ACHN (cell line): ENCODE results near the gene ITGBL1.
A peak's percentile ranks its signal among the peaks of the same experiment; 100 is the strongest.

Experiments used
- DNase-seq: peaks from one replicate; pipeline ENCODE4 v3.0.0-alpha.2; 2015
- in situ Hi-C: cut with HindIII; loops from 2 replicates; pipeline ENCODE4 v1.10.0; 2017; ENCODE audit warnings: low sequenced_read_pairs, low pct_ligation_motif_present, low pct_unique_long_range_greater_than_20kb

The ITGBL1 gene

DNA sequence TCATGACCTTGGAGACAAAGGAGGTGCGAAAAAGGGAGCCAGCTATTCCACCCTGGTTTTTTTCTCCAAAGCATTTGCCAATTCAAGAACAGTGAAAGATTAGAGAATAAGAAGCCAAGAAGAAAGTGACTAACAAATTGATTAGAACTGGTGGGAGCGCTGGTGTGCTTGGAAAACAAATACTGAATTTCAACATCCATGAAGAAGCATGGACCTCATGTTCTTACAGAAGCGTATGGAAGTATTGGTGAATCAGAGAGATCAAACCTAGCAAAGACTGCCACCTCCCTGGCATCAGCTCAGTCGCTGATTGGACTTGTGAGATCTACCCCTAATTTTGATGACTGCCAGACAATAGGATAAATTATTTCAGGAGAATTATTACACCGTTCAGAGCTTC is 195.3 kb downstream of the ITGBL1 start:
- in situ Hi-C loops: no loop called here
- DNase-seq: no peak

DNA sequence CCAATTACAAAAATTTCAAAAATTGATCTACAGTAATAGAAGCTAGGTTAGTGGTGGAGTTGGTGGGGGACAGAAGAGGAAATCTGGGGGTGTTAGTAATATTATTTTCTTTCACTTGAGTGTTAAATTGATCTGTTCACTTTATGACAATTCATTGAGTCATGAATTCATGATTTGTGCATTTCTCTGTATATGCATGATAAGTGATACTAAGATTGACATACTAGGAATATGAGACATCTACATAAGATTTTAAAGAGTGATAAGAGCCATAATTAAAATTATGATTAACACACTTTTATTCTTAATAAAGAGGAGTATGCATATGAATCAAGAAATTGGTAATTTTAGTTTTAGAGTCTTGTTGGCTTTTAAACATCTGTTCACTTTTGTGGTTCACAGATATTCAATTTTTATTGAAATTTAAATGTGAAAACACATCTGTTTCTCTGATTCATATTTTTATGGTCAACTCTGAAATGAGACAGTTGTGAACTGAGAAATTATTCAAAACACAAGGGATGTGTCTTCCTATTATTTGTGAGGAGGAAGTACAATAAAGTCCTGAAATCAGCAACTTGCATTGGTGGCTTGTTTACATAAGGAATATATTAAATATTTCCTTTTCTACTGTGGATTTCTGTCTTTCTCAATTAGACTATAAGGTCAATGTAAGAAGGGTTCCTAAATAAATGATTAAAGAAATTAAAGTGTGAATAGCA is 196.5 kb downstream of the ITGBL1 start:
- in situ Hi-C loops: no loop called here

DNA sequence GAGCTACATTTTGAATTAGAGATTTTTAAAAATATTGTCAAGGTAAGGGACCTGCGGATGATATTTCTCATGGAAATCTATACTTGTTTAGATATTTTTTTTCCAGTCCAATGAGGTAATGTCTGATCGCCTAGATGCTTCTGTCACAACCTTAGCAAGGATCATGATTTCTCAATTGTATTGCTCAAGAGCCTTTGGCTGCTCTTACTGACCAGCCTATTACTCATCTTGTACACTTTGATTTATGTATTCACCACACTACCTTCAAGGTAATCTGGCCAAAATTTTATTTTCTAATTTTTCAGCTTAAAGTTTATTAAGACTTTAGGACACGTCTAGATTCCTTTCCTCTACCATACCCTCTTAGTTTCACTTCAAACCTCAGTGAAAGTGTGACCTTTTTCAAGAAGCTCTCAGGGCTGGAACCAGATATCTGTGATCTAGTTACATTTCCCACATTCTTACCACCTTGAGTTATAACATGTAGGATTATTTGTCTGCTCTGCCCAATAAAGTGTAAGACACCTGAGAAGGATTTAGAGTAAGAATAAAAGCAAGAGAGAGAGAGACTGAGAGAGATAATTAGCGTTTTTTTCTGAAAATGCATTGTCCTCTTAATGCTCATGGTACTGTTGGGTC is 197.1 kb downstream of the ITGBL1 start:
- peak; percentile 24 for DNase-seq
- in situ Hi-C loops: no loop called here

More for the DNA sequence above, 196.5 kb downstream of the ITGBL1 start:
- DNase-seq: no peak

DNA sequence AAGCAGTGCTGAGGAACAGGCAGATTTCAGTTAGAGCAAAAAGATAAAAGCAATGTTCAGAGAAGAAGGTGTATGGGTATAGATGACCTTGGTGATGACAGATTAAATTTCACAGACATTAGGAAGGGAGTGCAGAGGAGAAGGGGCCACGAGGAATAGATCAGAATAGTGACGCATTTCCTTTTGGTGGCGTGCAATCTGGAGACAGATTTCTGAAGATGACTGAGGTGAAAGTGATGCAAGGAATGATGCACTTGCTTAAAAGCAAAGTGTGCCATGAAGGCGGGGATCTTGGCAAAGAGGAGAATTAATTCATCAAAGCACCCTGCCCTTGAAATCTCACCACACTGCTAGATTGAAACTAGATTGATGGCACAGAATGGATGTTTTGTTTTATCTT is 202.4 kb downstream of the ITGBL1 start:
- in situ Hi-C loops: no loop called here
- no peak for DNase-seq

DNA sequence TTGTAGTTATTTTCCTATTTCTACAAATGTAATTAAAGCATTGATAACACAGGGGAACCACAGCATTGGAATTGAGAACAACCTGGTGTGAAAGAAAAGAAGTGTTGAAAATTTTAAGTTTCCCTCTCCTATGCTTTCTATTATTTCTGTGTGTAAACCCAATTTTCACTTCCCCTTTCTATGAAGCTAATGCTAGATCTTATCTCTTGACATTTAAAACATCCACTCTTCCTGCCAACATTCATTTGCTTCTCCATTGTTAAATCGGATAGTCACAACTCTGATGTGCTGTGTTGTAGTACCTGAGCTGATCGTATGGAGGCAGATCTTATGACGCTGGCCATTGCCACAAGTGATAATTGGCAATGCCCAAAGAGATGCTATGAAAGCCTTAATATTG is 203.0 kb downstream of the ITGBL1 start:
- DNase-seq: no peak
- in situ Hi-C loops: no loop called here

DNA sequence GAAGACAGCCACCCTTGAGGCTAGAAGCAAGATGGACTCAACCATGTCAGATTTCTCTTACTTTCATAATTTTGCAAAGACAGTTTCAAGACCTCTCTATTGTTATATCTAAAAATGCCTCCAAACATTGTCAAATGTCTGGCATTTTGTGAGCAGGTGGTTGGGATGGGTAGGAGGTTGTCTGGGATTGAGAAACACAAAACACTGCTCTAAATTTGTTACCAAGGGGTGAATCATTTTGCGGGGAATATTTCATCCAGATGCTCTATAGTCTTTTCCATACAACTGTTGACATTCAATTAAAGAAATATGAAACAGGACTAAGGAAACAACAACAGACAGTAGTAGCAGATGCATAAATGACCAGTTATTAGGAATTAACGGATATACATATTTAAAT is 208.2 kb downstream of the ITGBL1 start:
- in situ Hi-C loops: no loop called here
- no peak for DNase-seq

DNA sequence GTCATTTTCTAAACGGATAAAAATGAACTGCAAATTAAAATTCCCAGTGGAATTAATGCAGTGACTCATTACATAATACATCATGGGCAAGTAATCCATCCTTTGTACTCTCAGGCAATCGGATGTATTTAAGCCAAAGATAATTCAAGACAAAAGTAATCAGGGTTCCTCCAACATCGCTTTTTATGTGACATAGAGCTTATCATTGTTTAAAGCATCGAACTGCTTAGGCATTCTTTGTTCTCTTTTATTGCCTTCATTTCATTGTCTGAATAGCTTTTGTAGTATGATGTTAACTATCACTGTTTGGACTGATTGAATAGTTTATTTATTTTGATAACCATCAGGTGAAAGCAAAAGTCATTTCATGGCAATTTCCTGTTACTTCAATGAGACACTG is 209.4 kb downstream of the ITGBL1 start:
- in situ Hi-C loops: no loop called here

DNA sequence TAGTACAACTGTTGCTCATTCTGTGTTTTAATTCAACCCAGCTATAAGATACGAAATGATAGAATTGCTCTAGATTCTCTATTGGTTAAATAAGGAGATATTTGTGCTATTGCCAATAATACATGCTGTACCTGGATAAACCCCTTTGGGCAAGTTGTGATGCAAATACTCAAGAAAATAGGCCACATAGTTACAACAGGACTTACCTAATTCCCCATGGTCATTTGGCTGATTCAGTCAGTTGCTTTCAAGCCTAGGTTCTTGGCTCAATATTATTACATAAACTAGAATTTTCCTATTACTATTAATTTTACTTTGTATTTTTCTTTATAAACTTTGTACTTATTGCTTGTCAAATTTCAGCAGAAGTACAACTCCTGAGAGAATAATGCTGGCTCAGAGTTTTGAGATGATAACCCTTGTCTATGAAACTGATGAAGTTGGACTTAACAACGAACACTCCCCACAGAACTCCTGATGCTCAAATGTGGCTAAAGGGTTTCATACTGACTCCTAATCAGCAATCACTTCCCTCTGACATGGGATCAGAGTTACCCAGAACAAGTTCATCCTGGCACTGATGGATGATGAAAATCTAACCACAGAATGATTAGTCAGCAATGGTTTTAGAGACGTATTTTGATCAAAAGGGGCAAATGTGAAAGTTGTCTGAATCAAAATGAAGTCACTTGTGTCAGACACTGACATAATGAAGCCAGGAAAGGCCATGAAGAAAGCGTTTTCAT is 221.1 kb downstream of the ITGBL1 start:
- in situ Hi-C loops: no loop called here
- DNase-seq: no peak

More for the DNA sequence above, 209.4 kb downstream of the ITGBL1 start:
- DNase-seq: no peak

DNA sequence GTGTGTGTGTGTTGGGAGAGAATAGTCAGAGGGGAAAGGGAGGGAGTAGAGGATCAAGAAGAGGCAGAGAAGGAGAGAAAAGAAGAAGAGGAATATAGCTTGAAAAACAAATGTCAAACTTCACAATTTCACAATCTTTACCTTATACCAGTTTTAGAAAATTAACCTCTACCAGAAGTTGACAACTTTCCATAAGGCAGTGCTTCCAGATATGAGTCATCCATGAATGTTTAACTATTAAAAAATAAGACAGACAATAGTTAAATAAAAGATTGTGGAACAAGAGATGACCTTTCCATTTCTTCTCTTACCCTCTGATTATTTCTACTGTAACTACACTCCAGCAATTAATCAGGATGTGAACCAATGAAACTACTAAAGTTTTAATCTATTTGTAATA is 229.4 kb downstream of the ITGBL1 start:
- peak; percentile 22 for DNase-seq
- in situ Hi-C loops: no loop called here

DNA sequence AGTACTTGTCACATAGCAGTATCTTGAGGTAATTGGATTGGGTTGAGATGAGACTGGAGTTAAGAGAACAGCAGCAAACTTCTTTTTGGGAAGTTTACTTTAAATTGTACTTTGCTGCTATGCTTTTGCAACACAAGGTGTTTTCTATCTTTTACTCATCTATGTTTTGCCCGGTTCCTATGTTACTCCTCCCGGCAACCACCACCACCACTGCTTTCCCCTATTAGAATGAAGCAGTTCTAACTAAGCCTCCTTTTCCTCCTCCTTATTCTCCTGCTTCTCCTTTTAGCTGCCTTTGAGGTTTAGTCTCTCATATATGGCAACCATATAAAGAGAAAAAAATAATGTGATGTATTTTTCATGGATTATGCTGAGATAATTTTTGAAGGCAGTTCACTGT is 233.5 kb downstream of the ITGBL1 start:
- in situ Hi-C loops: no loop called here
- no peak for DNase-seq

DNA sequence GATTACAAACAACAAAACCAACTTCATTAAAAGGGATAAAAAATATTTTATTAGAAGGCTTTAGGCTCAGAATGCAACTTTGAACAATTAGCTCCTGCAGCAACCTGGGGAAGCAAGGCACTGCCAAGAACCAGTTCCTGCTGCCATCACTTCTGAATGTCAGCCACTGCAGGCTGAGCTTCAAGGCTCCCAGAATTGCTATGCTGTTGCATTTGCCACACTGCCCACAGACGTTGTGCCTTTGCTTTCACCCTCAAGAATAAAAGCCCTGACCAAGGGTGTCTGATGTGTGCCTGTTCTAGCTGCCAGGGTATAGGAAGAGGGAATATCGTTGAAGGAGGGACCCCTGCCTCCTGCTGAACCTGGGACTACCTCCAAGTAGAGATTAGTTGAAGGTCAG is 238.4 kb downstream of the ITGBL1 start:
- in situ Hi-C loops: no loop called here
- DNase-seq: no peak

DNA sequence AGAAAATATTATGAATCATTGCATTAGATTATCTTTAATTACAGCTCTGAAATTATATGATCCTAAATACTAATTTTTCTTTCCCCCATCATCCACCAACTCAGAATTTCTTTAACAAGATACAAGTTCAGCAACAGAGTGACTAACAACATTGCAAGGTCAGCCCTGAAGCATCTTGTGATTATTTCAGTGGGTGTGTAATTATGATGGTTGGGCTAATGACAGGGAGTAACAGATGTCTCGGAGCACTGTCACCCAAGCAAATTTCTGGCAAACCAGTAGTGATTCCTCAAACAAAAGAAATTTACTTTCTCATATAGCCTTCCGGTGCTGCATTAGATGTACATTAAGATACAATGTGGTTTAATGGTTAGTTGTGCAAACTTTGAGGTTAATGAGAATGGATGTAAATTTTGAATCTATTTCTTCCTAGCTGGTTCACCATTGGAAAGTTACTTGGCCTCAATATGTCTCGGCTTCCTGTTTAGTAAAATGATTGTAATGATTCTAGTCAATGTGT is 238.9 kb downstream of the ITGBL1 start:
- in situ Hi-C loops: no loop called here
- DNase-seq: no peak

DNA sequence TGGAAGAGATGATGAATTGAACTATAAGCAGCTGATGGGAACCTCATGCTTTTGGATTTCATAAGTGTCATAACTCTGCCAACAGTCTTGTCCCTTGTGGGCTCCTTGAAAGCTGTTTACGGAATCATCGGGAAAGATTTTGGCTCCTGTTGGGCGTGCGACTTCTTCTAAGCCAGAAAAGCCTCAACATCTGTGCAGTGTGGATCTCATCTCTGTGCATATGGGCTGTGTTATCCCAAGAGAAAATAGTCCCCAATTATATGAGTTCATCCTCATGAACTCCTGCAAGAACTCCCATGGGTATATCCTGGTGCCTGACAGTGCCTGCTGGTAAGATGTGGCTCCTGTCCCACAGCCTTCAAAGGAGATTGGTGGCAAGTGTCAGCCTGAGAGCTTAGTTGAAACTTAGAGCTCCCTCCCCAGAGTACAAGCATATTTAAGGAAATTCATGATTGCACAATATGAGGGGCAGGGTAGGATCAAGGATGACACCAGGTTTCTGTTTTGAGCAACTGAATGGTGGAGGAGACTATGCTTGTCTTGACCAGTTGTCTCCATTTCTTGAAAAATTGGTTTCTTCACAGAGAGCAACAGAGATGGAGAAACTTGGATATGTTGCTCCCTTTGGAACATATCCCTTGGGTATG is 243.5 kb downstream of the ITGBL1 start:
- DNase-seq: no peak
- in situ Hi-C loops: no loop called here

DNA sequence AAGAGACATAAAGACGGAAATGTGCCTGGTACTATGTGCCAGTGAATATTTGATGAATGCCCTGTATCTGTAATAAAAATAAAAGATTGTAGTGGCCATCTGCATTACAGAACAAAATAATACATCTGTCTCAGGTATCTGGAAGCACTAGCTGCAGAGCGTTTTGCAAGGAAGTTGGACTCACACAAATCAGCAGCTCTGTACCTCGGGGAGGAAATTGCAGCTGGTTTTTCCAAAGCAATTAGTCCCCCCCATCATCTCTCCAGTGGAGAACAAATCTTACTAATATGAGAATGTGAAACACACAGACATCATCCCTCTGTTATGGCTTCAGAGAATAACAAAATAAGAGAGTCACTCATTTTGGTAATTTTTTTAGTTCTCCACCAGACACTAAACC is 245.3 kb downstream of the ITGBL1 start:
- no peak for DNase-seq
- in situ Hi-C loops: no loop called here

DNA sequence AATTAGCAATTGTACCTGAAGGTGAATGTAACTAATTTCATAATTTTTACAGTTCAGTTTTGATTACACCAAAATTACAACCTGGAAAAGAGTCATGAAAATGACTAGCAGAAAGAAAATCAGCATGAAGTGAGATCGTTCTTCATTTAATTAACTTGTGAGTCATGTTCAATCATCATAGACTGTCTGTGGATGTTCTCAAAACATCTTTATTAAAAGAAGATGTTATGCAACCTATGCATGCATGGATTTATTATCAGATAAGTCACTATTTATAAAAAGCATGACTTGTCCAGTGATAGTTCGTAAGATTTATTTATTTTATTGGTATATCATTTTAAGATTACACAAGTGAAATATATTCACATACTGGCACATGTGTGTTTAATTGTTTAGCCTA is 245.9 kb downstream of the ITGBL1 start:
- in situ Hi-C loops: no loop called here
- no peak for DNase-seq

DNA sequence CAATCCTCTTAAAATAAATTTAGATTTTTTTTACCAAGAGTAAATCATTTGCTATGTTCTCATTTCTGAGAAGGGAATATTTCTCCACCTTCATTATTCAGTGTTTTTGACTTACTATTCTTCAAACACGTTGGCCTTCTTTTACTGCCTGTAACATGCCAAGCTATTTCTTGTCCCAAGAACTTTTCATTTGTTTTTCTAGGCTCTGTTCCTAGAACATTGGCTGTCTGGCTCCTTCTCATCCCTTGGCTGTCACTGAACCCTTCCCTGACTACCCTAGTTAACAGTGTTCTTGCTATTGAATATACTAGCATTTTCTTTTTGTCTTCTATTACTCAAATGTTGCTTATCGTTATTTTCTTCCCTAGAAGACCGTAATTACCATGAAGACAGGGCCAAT is 248.1 kb downstream of the ITGBL1 start:
- in situ Hi-C loops: no loop called here
- DNase-seq: no peak

DNA sequence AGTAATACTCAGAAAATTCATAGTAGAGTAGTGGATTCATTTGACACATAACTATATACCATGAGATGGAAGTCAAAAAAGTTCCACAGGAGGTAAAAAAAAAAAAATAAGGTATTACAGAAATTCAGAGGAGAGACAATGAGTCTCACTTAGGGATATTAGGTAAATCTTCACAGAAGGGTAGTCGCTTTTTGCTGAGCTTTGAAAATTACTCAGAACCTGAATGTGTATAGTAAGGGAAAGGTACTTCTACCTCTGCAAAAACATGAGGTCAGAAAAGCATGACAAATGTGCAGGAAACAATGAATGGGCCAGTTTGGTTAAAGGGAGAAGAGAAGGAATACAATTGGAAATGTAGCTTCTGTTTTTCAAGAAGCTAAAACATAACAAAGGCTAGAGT is 250.6 kb downstream of the ITGBL1 start:
- no peak for DNase-seq
- in situ Hi-C loops: no loop called here

DNA sequence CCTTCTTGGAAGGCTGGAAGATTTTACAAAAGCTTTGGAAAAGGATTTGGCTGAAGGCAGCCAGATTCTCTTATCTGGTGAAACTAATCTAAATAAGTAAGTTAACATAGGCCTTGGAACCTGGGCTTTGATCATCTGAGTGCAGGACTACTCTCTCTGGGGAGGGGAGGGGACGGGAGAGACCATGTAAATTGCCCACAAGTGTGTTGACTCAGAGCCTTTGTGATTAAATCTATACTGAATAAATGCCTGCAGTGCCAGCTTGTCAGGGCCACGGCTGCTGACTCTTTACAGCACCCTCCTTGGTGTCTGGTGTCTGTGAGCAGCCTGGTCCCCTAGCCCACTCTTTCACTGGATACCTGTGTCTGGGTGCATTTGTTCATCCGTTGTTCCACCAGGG is 251.4 kb downstream of the ITGBL1 start:
- DNase-seq: no peak
- in situ Hi-C loops: no loop called here

DNA sequence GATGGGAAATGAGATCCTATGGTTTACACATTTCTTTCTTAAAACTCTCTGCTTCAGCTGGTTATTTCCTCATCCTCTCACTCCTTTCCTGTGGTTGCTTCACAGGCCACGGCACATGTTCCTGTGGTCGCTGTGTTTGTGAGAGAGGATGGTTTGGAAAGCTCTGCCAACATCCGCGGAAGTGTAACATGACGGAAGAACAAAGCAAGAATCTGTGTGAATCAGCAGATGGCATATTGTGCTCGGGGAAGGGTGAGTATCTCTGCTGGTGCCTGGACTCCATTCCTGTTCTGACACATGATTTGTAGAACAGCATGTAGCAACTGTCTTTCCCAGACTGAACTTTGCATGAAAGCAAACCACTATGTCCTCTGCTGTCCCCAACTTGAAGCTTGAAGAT is 254.2 kb downstream of the ITGBL1 start:
- in situ Hi-C loops: no loop called here
- peak; percentile 57 for DNase-seq
